Activated T-helper 17 cell treated with anti-CD3 and anti-CD28 coated beads, Interleukin-2, amount 50 U/mL, for 72 hours (primary cell): ENCODE data around the gene DNAJC16. TPM values are rescaled to one million over a fixed set of nuclear protein-coding genes. Genes with fewer than 3 reads are reported as not detected.
"Not testable (repeated sequence)": the region's sequence is repeated elsewhere in the genome, so short reads cannot be mapped to it uniquely, and the experiment has no call there.

ENCODE experiments used
- ATAC-seq: fragments of 150-1000 bp; cut with Tn5 transposase; replicated peaks from 2 replicates; pipeline ENCODE4 v1.10.0; 2021; ENCODE audit warnings: mild to moderate bottlenecking, moderate library complexity
- H3K27ac Mint-ChIP-seq: one replicate; pipeline ENCODE4 v1.8.0; 2022; ENCODE audit warnings: mixed read lengths
- H3K27me3 Mint-ChIP-seq: one replicate; pipeline ENCODE4 v1.8.0; 2022; ENCODE audit warnings: mixed read lengths
- H3K36me3 Mint-ChIP-seq: one replicate; pipeline ENCODE4 v1.8.0; 2022; ENCODE audit warnings: low read depth, mild to moderate bottlenecking, mixed read lengths
- H3K4me1 Mint-ChIP-seq: one replicate; pipeline ENCODE4 v1.8.0; 2022; ENCODE audit warnings: mixed read lengths
- H3K4me3 Mint-ChIP-seq: one replicate; pipeline ENCODE4 v1.8.0; 2022; ENCODE audit warnings: mild to moderate bottlenecking, mixed read lengths
- H3K9me3 Mint-ChIP-seq: one replicate; pipeline ENCODE4 v1.8.0; 2022; ENCODE audit warnings: mixed read lengths
- total RNA-seq, 2 donors: library from RNA; stranded (reverse); gene quantifications; one replicate each; pipeline ENCODE4 v1.2.3, GENCODE V29; 2022

The DNAJC16 gene
- total RNA-seq, 2 donors from 2014 or later: 8.6 to 10.0 TPM

DNA sequence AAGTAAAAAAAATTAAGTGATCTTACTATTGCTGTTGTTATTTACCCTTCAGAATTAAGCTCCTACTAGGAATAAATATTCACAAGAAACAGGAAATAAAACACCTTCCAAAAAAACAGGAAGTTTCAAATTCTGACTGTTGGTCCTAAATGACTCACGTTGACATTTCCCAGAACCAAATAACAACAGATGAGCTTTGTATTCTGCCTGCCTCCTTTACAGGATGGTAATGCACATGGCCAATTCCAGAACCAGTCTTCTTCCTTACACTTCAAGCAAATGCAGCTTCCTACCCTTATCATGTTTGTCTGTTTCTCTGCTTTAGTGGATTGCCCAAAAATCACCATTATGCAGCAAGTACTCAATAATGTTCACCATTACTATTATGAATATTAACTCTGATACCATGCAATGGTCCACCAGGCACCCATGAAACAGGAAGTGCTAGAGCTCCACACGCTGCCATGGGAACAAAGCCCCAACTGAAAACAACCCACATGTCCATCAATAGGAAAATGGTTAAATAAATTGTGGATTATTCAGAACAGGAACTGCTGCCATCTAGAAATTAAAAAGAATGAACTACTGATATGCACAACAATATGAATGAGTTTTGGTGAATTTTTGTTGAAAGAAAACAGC is 11.5 kb upstream of the DNAJC16 start:
- Mint-ChIP-seq H3K27ac (peak overlapping the region; percentile 85), H3K27me3 (no peaks in the 10 kb centered on the region), H3K4me1 (peaks cover 25% of the 10 kb centered on the region), H3K4me3 (peak overlapping the region; percentile 63), H3K9me3 (no peaks in the 10 kb centered on the region), H3K36me3 (peaks cover 41% of the 10 kb centered on the region)
- ATAC-seq: peak; percentile 64

- H3K27ac Mint-ChIP-seq: no peak overlapping the region
- peaks cover 28% of the 10 kb centered on the region for H3K4me1 Mint-ChIP-seq
- ATAC-seq: no peak
Measured at GRCh38 chr1:15519625-15520024, 7.0 kb upstream of the DNAJC16 start.

DNA sequence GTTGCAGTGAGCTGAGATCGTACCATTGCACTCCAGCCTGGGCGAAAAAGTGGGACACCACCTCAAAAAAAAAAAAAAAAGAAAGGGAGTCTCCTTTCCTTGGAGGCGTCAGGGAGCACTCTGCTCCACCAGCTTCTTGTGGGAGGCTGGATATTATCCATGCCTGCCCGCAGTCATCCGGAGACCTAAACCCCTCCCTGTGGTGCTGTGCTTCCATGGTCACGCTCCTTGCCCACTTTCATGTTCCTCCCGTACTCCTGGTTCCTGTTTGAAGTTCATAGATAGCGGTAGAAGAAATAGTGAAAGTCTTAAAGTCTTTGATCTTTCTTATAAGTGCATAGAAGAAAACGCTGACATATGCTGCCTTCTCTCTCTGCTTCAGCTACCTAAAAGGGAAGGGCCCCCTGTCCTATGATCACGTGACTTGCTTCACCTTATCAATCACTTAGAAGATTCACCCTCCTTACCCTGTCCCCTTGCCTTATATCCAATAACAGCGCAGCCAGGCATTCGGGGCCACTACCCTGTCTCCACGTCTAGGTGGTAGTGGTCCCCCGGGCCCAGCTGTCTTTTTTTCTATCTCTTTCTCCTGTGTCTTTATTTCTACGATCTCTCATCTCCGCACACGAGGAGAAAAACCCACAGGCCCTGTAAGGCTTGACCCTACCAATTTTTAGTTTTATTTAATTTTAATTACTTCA is 5.3 kb upstream of the DNAJC16 start:
- Mint-ChIP-seq H3K4me1 (peaks cover 33% of the 10 kb centered on the region), H3K27ac (peak overlapping the region; percentile 55), H3K36me3 (peaks cover 19% of the 10 kb centered on the region), H3K4me3 (peak overlapping the region; percentile 54)
- not testable (repeated sequence) for H3K9me3 Mint-ChIP-seq, H3K27me3 Mint-ChIP-seq, ATAC-seq

More at GRCh38 chr1:15519625-15520024, 7.0 kb upstream of the DNAJC16 start:
- no peak overlapping the region for H3K4me3 Mint-ChIP-seq
- peaks cover 26% of the 10 kb centered on the region for H3K36me3 Mint-ChIP-seq
- no peaks in the 10 kb centered on the region for H3K9me3 Mint-ChIP-seq
- no peaks in the 10 kb centered on the region for H3K27me3 Mint-ChIP-seq

GRCh38 chr1:15522551-15522950 is 4.1 kb upstream of the DNAJC16 start:
- Mint-ChIP-seq H3K4me1 (peaks cover 30% of the 10 kb centered on the region), H3K4me3 (peak overlapping the region; percentile 91), H3K27me3 (no peaks in the 10 kb centered on the region), H3K9me3 (no peaks in the 10 kb centered on the region), H3K27ac (no peak overlapping the region), H3K36me3 (peaks cover 11% of the 10 kb centered on the region)
- ATAC-seq: no peak

- peak overlapping the region; percentile 91 for H3K4me3 Mint-ChIP-seq
- peaks cover 6% of the 10 kb centered on the region for H3K36me3 Mint-ChIP-seq
- H3K9me3 Mint-ChIP-seq: no peaks in the 10 kb centered on the region
- no peaks in the 10 kb centered on the region for H3K27me3 Mint-ChIP-seq
- H3K4me1 Mint-ChIP-seq: peaks cover 30% of the 10 kb centered on the region
- no peak for ATAC-seq
- peak overlapping the region; percentile 92 for H3K27ac Mint-ChIP-seq
Measured at GRCh38 chr1:15523104-15524020, 3.3 kb upstream of the DNAJC16 start.

DNA sequence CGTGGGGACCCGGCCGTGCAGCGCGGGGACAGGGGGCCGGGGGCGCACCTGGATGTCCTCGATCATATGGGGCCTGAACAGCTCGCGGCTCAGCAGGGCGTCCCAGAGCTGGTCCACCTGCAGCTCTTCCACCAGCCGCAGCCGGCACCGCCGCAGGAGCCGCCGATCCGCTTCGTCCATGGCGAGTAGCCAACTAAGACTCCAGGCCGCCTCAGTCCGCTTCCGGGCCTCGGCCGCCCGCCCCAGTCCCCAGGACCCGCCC is 2.7 kb upstream of the DNAJC16 start, which contains the start of gene CASP9:
Gene CASP9, minus strand, starts transcription at position 195 of the 262 bp plus-strand sequence. Its CDS starts 15 bp downstream, at position 180.
- Mint-ChIP-seq H3K4me3 (peak within 1 kb of the TSS; percentile 91), H3K4me1 (peaks cover 30% of the 10 kb centered on the region), H3K9me3 (no peaks in the 10 kb centered on the region), H3K27me3 (no peaks in the 10 kb centered on the region), H3K36me3 (peaks cover 6% of the 10 kb centered on the region), H3K27ac (peak within 1 kb of the TSS; percentile 92)
- ATAC-seq: no peak

DNA sequence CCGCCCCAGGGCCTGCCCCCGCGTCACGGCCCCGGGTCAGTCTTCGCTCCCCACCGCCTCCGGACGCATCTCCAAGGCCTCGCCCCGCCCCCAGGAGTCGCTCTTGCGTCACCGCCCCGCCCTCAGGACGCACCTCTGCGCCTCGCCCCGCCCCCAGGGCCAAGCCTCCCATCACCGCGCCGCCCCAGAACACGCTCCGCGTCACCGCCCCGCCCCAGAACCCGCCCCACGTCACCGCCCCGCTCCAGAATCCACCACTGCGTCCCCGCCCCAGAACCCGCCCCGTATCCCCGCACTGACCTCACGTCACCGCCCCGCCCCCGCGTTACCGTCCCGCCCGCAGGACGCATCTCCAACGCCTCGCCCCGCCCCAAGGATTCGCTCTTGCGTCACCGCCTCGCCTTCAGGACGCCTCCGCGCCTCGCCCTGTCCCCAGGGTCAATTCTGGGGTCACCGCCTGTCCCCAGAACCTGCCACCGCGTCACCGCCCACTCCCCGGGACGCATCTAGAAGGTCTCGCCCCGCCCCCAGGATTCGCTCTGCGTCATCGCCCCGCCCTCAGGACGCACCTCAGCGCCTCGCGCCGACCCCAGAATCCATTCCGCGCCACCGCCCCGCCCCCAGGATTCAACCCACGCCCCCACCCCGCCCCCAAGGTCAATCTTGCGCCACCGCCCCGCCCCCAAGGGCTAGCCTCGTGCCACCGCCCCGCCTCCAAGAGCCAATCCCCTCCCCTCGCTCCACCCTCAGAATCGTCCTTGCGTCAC is 2.2 kb upstream of the DNAJC16 start:
- Mint-ChIP-seq H3K27ac (peak overlapping the region; percentile 92), H3K4me3 (peak overlapping the region; percentile 91), H3K4me1 (peaks cover 27% of the 10 kb centered on the region), H3K9me3 (no peaks in the 10 kb centered on the region), H3K27me3 (no peaks in the 10 kb centered on the region), H3K36me3 (peaks cover 6% of the 10 kb centered on the region)
- ATAC-seq: peak; percentile 56

DNA sequence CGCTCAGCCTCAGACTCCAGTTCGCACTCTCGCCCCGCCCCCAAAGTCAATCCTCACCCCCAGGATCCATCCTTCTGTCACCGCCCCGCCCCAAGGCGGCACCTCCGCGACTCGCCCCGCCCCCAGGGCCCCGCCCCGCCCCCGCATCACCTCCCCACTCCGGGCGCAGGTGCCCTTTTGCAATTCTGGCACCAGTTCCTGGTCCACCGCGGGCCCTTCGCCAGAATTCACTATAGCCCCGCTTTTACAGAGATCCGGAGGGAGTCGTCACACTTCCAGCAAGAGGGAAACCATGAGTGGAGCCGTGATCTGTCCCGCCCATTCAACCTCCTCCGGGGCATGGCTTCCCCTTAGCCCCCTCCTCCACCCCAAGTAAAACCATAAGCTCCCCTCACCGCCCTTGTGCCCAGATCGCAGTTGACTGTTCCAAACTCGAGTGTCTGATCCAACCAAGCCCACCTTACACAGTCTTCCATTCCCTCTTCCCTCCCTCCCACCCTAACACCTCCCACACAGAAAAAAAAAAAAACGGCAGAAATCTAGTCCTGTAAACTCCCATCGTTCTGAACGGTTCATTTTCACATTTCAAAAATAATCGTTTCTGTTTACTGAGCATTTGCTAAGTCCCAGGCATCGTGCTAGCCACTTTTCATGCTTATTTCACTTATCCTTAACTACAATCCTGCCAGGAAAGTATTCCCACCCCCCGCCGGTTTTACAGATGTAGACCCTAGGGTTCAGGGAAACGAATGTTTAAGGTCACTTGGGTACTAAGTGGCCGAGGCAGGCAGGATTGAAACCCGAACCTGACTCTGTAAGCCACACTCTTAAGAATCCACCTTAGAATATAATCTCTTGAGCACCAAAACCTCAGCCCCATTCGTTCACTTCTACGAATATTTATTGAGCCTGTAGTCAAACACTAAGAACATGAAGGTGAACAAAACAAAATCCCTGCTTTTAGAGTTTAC is 1.3 kb upstream of the DNAJC16 start:
- H3K4me1 Mint-ChIP-seq: peaks cover 25% of the 10 kb centered on the region
- ATAC-seq: peak; percentile 64
- H3K4me3 Mint-ChIP-seq: peak overlapping the region; percentile 91
- H3K27ac Mint-ChIP-seq: peak overlapping the region; percentile 92
- peaks cover 9% of the 10 kb centered on the region for H3K36me3 Mint-ChIP-seq
- H3K27me3 Mint-ChIP-seq: no peaks in the 10 kb centered on the region
- H3K9me3 Mint-ChIP-seq: no peaks in the 10 kb centered on the region

DNA sequence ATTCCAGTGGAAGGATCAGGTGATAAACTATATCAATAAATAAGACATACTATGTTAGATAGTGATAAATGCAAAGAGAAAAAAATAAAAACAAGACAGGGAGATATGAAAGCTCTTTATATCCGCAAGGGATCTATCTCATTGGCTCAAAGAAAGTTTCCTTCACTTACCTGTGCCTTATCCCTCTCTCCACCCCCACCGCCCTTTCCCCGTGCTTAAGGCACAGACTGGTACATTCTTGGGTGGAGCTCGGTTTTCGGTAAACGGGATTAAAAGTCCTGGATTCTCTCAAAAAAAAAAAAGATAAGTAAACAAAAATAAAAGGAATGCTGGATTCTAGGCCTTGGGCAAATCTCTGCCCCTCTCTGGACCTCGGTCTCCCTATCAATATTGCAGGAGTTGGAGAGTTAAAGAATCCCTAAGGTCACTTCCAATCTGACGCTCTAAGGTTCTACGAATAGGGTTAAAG is 593 bp upstream of the DNAJC16 start:
- H3K27me3 Mint-ChIP-seq: no peaks in the 10 kb centered on the region
- no peaks in the 10 kb centered on the region for H3K9me3 Mint-ChIP-seq
- H3K36me3 Mint-ChIP-seq: peaks cover 17% of the 10 kb centered on the region
- H3K4me1 Mint-ChIP-seq: peaks cover 27% of the 10 kb centered on the region
- H3K27ac Mint-ChIP-seq: peak overlapping the region; percentile 92
- no peak for ATAC-seq
- H3K4me3 Mint-ChIP-seq: peak overlapping the region; percentile 91

DNA sequence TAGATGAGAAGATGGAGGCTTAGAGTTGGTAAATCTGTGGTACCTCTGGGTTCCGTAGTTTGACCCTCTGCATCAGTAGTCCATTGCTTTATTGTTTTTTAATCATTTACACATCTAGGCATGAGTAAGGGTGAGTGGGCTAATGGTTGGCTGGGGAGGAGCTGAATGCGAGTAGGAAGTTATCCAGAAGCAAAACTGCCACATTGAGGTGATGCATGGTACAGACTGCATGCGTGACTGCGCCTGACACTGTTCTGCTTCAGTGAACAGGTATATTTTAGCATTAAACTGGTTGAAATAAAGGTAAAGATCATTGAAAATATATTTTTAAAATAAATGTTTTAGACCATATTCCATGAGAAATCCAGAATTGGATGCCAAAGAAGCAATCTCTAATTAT is 4.4 kb downstream of the DNAJC16 start:
- Mint-ChIP-seq H3K4me1 (peaks cover 20% of the 10 kb centered on the region), H3K27ac (no peak overlapping the region), H3K4me3 (no peak overlapping the region), H3K27me3 (no peaks in the 10 kb centered on the region), H3K9me3 (no peaks in the 10 kb centered on the region), H3K36me3 (peaks cover 39% of the 10 kb centered on the region)
- ATAC-seq: no peak

DNA sequence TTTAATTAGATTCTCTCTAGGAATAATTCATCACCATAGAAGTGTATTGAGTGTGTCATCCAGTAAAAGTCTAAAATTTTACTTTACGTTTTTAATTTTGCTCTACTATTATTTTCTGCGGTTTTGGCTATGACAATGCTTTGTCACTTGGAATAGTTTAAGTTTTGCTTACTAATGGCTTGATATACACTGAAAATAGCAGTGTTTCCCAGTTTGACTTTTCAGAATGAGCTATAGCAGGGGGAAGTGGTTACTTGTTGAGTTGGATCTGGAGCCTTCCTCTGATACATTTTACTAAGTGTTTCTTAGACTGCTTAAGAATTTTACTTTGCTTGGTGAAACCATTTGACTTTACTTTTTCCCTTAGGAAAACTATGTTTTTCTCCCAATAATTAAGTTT is 5.0 kb downstream of the DNAJC16 start:
- H3K9me3 Mint-ChIP-seq: no peaks in the 10 kb centered on the region
- peaks cover 14% of the 10 kb centered on the region for H3K4me1 Mint-ChIP-seq
- H3K27ac Mint-ChIP-seq: peak overlapping the region; percentile 48
- H3K4me3 Mint-ChIP-seq: peak overlapping the region; percentile 30
- peaks cover 41% of the 10 kb centered on the region for H3K36me3 Mint-ChIP-seq
- no peaks in the 10 kb centered on the region for H3K27me3 Mint-ChIP-seq
- peak; percentile 49 for ATAC-seq

DNA sequence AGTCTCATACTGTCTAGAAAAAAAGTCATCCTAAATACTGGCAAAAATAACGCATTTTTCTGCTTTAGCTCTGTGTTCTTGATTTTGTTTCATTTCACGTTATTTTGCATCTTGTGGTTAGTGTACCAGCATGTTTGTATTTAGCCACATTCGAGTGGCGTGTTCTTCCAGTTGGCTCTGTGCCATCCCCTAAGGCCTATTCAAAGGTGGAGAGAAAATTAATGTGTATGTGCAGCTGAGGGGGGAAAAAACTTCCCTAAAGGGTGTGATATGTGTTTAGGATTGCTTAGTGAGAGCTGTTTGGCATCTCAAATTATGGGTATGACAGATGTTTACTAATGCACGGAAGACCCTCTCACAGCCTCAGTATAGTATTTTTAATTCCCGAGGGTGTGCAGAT is 12.1 kb downstream of the DNAJC16 start:
- no peaks in the 10 kb centered on the region for H3K4me1 Mint-ChIP-seq
- no peak for ATAC-seq
- H3K27ac Mint-ChIP-seq: no peak overlapping the region
- H3K9me3 Mint-ChIP-seq: no peaks in the 10 kb centered on the region
- H3K27me3 Mint-ChIP-seq: no peaks in the 10 kb centered on the region
- H3K36me3 Mint-ChIP-seq: peaks cover 75% of the 10 kb centered on the region
- H3K4me3 Mint-ChIP-seq: no peak overlapping the region

- no peak overlapping the region for H3K4me3 Mint-ChIP-seq
- no peaks in the 10 kb centered on the region for H3K4me1 Mint-ChIP-seq
- no peak for ATAC-seq
- no peaks in the 10 kb centered on the region for H3K9me3 Mint-ChIP-seq
- no peak overlapping the region for H3K27ac Mint-ChIP-seq
- peaks cover 86% of the 10 kb centered on the region for H3K36me3 Mint-ChIP-seq
- no peaks in the 10 kb centered on the region for H3K27me3 Mint-ChIP-seq
Measured at GRCh38 chr1:15540186-15540585, 13.5 kb downstream of the DNAJC16 start.
